Liver (tissue), 9 donors: Measurements from ENCODE around the gene MED27. TPM values are rescaled to one million over a fixed set of nuclear protein-coding genes. Genes with fewer than 3 reads are reported as not detected.

Source experiments
- DNase-seq: peaks from one replicate; pipeline ENCODE4 v3.0.0-alpha.2; 2017; ENCODE audit warnings: low spot score
- H3K27ac ChIP-seq, 2 donors: one replicate each; pipeline ENCODE4 v1.7.0; 2013; ENCODE audit warnings: inconsistent platforms in 2 of 2, low read length in 2 of 2, control low read depth in 1 of 2, low read depth in 1 of 2, mild to moderate bottlenecking in 1 of 2
- H3K27me3 ChIP-seq, 4 donors: one replicate each; pipeline versions ENCODE4 v1.6.1 to v1.7.0; 2013; ENCODE audit warnings: low read length in 3 of 4, inconsistent platforms in 1 of 4, mild to moderate bottlenecking in 1 of 4, moderate library complexity in 1 of 4; ENCODE audit not compliant: control insufficient read depth in 4 of 4, insufficient read depth in 4 of 4
- H3K36me3 ChIP-seq, 4 donors: one replicate each; pipeline versions ENCODE4 v1.6.1 to v1.7.0; 2013; ENCODE audit warnings: low read length in 3 of 4, mild to moderate bottlenecking in 3 of 4, low read depth in 1 of 4, moderate library complexity in 1 of 4; ENCODE audit not compliant: control insufficient read depth in 4 of 4, insufficient read depth in 3 of 4
- H3K4me1 ChIP-seq, 4 donors: one replicate each; pipeline versions ENCODE4 v1.6.1 to v1.7.0; 2013; ENCODE audit warnings: low read length in 3 of 4, mild to moderate bottlenecking in 3 of 4, moderate library complexity in 1 of 4; ENCODE audit not compliant: control insufficient read depth in 4 of 4, insufficient read depth in 4 of 4
- H3K4me3 ChIP-seq, 3 donors: one replicate each; pipeline versions ENCODE4 v1.6.1 to v1.7.0; 2013; ENCODE audit warnings: low read length in 3 of 3, control low read depth in 1 of 3, low read depth in 1 of 3, mild to moderate bottlenecking in 1 of 3
- H3K9ac ChIP-seq, 2 donors: one replicate each; pipeline ENCODE4 v1.7.0; 2013; ENCODE audit warnings: low read length in 2 of 2, mild to moderate bottlenecking in 2 of 2, moderate library complexity in 2 of 2, control low read depth in 1 of 2, low read depth in 1 of 2
- H3K9me3 ChIP-seq, 4 donors: one replicate each; pipeline versions ENCODE4 v1.6.1 to v1.7.0; 2013; ENCODE audit warnings: low read length in 3 of 4; ENCODE audit not compliant: control insufficient read depth in 4 of 4
- ATF3 ChIP-seq: IDR thresholded peaks from 2 replicates; pipeline ENCODE4 v1.6.1; 2016; ENCODE audit warnings: antibody characterized with exemption
- CTCF ChIP-seq: fragments of 150-350 bp; IDR thresholded peaks from 2 replicates; pipeline ENCODE4 v1.5.1; 2017; ENCODE audit warnings: improper control_type of control experiment, low read depth, low read length; ENCODE audit not compliant: missing input control
- EGR1 ChIP-seq, 2 donors: IDR thresholded peaks; 2 replicates each; pipeline ENCODE4 v1.6.1; 2016 to 2018; ENCODE audit warnings: antibody characterized with exemption in 2 of 2, low read depth in 2 of 2
- FOXA1 ChIP-seq: IDR thresholded peaks from 2 replicates; pipeline ENCODE4 v1.6.1; 2016; ENCODE audit warnings: antibody characterized with exemption
- FOXA2 ChIP-seq: IDR thresholded peaks from 2 replicates; pipeline ENCODE4 v1.6.1; 2016; ENCODE audit warnings: antibody characterized with exemption
- HNF4A ChIP-seq, 2 donors: conservative IDR thresholded peaks; 2 replicates each; pipeline ENCODE4 v1.6.1; 2016; ENCODE audit warnings: antibody characterized with exemption in 2 of 2, mild to moderate bottlenecking in 2 of 2
- HNF4G ChIP-seq: IDR thresholded peaks from 2 replicates; pipeline ENCODE4 v1.6.1; 2016; ENCODE audit warnings: antibody characterized with exemption
- JUND ChIP-seq, 2 donors: IDR thresholded peaks; 2 replicates each; pipeline ENCODE4 v1.6.1; 2016; ENCODE audit warnings: antibody characterized with exemption in 2 of 2
- MAX ChIP-seq: IDR thresholded peaks from 2 replicates; pipeline ENCODE4 v1.6.1; 2016; ENCODE audit warnings: antibody characterized with exemption
- NR2F2 ChIP-seq: IDR thresholded peaks from 2 replicates; pipeline ENCODE4 v1.6.1; 2016; ENCODE audit warnings: antibody characterized with exemption
- RAD21 ChIP-seq, 2 donors: IDR thresholded peaks; 2 replicates each; pipeline ENCODE4 v1.6.1; 2016; ENCODE audit warnings: antibody characterized with exemption in 2 of 2, mild to moderate bottlenecking in 2 of 2
- RXRA ChIP-seq, 2 donors: IDR thresholded peaks; 2 replicates each; pipeline ENCODE4 v1.6.1; 2017 to 2018; ENCODE audit warnings: antibody characterized with exemption in 2 of 2, mild to moderate bottlenecking in 1 of 2
- SP1 ChIP-seq: IDR thresholded peaks from 2 replicates; pipeline ENCODE4 v1.6.1; 2018; ENCODE audit warnings: antibody characterized with exemption, mild to moderate bottlenecking
- TAF1 ChIP-seq: conservative IDR thresholded peaks from 2 replicates; pipeline ENCODE4 v1.6.1; 2016; ENCODE audit warnings: antibody characterized with exemption, mild to moderate bottlenecking
- YY1 ChIP-seq: IDR thresholded peaks from 2 replicates; pipeline ENCODE4 v1.6.1; 2016; ENCODE audit warnings: antibody characterized with exemption, mild to moderate bottlenecking
- WGBS: extraction: QIAGEN DNeasy Blood & Tissue Kit; methylation state at CpG from one replicate; pipeline ENCODE4 v1.1.7; 2013; 5-methylcytosine and 5-hydroxymethylcytosine counted together
- polyA plus RNA-seq, 2 donors: library from polyadenylated mRNA; stranded (reverse) in 1 of 2; unstranded in 1 of 2; fragments of 200-250 nt in 1 of 2; fragments of >200 nt in 1 of 2; fragmentation: Nextera tagmentation in 1 of 2; extraction: Ambion mirVana in 1 of 2; gene quantifications; one replicate each; pipeline versions ENCODE4 v1.2.1 to v1.2.3, GENCODE V29; 2013 to 2015
- total RNA-seq, 2 donors: library from RNA; depleted of rRNA; stranded (reverse); fragments of >200 nt; gene quantifications; one replicate each; pipeline ENCODE4 v1.2.3, GENCODE V29; 2014
- TF ChIP-seq, protein P1 (sequence below): IDR thresholded peaks from 2 replicates; pipeline ENCODE4 v1.6.1; 2016; ENCODE audit warnings: antibody characterized with exemption
- donor health status: healthy.
- donor health status: healthy.
- donor health status: healthy.
- donor health status: healthy.
- donor health status: healthy.

MED27 gene
- total and polyA plus RNA-seq, 4 donors: 4.6 to 7.9 (median 5.5) TPM

DNA sequence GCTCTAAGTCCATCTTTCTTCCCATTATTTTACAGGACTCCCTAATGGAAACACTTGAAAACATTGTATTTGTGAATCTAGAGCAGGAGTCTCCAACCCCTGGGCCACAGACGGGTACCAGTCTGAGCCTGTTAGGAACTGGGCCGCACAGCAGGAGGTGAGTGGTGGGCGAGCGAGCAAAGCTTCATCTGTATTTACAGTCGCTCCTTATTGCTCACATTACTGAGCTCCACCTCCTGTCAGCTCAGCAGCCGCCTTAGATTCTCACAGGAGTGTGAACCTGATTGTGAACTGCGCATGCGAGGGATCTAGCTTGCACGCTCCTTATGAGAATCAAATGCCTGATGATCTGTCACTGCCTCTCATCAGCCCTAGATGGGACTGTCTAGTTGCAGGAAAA, 111.0 kb downstream of the MED27 start (continued):
- no peak for TF ChIP-seq FOXA2
- TF ChIP-seq TAF1: no peak
- no peak for TF ChIP-seq RXRA (IDR thresholded peaks at IDR 0.05)
- TF ChIP-seq HNF4G: no peak
- no peak for TF ChIP-seq YY1
- TF ChIP-seq, protein P1, sequence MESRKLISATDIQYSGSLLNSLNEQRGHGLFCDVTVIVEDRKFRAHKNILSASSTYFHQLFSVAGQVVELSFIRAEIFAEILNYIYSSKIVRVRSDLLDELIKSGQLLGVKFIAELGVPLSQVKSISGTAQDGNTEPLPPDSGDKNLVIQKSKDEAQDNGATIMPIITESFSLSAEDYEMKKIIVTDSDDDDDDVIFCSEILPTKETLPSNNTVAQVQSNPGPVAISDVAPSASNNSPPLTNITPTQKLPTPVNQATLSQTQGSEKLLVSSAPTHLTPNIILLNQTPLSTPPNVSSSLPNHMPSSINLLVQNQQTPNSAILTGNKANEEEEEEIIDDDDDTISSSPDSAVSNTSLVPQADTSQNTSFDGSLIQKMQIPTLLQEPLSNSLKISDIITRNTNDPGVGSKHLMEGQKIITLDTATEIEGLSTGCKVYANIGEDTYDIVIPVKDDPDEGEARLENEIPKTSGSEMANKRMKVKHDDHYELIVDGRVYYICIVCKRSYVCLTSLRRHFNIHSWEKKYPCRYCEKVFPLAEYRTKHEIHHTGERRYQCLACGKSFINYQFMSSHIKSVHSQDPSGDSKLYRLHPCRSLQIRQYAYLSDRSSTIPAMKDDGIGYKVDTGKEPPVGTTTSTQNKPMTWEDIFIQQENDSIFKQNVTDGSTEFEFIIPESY: no peak

DNA sequence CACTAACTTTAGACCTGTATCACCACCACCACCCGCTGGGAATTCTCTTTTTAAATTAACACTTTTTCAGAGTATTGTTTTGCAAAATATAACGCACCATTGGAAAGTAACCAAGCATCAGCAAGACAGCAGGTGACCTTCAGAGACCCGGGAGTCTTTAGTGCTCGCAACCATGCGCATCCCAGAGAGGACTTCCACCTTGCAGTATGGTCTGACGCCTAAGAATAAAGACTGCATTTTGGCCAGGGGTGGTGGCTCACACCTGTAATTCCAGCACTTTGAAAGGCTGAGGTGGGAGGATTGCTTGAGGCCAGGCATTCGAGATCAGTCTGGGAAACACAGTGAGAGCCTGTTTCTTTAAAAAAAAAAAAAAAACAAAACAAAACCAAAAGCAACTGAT, 113.8 kb downstream of the MED27 start:
- H3K9ac ChIP-seq: no peak overlapping the region
- DNase-seq: no peak
- no peaks in the 10 kb centered on the region for H3K36me3 ChIP-seq
- H3K9me3 ChIP-seq: no peaks in the 10 kb centered on the region
- H3K4me3 ChIP-seq: no peak overlapping the region
- no peaks in the 10 kb centered on the region for H3K27me3 ChIP-seq
- no peak overlapping the region for H3K27ac ChIP-seq
- TF ChIP-seq HNF4A (conservative IDR thresholded peaks at IDR 0.05): no peak
- TF ChIP-seq JUND (IDR thresholded peaks at IDR 0.05): no peak
- no peak for TF ChIP-seq RXRA (IDR thresholded peaks at IDR 0.05)
- no peak for TF ChIP-seq FOXA1
- TF ChIP-seq MAX: no peak
- no peak for TF ChIP-seq FOXA2
- H3K4me1 ChIP-seq: peaks cover 0 to 1% (median 0%) of the 10 kb centered on the region in 4 donors
- 93% methylated on average over 7 of the region's 7 CpGs for WGBS

DNA sequence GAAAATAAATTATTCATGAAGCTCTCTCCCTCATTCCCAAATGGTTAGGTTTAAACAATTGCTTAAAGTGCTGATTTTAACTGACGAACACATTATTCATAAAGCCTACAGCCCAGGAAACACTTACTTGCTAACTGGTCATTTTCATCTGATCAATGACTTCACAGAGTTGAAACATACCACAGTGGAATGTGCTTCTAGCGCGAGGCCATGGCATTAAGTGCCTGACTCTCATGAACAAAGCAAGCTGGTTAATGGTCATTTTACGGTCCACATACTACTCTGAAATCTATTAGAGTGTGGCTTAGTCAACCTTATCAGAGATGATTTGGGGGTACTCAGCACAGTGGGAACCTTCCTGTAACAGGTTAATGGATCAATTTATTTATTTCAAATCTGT, 114.6 kb downstream of the MED27 start:
- Histone ChIP-seq H3K36me3 (no peaks in the 10 kb centered on the region), H3K4me1 (peaks cover 0 to 1% (median 0%) of the 10 kb centered on the region in 4 donors), H3K9me3 (no peaks in the 10 kb centered on the region), H3K27ac (no peak overlapping the region), H3K4me3 (no peak overlapping the region), H3K9ac (no peak overlapping the region), H3K27me3 (no peaks in the 10 kb centered on the region)
- no peak for DNase-seq
- TF ChIP-seq NR2F2 (no peak), TAF1 (no peak), SP1 (no peak), EGR1 (IDR thresholded peaks at IDR 0.05; ENCODE audit: low read depth in 2 of 2) (no peak), MAX (no peak), ATF3 (no peak), HNF4G (no peak), CTCF (no peak), JUND (IDR thresholded peaks at IDR 0.05) (no peak), RAD21 (IDR thresholded peaks at IDR 0.05) (no peak)
- TF ChIP-seq, protein P1: no peak
- 96% methylated on average over 4 of the region's 4 CpGs for WGBS
